Body of pancreas (tissue), 4 donors: ENCODE results near the gene CETN1.

Source experiments
- POLR2A ChIP-seq, 3 donors: fragments of 450-650 bp; IDR thresholded peaks; one replicate each; pipeline ENCODE4 v1.6.1; 2016; ENCODE audit warnings: antibody characterized with exemption in 3 of 3, mild to moderate bottlenecking in 2 of 3
- TF ChIP-seq, protein P1 (sequence below), 7 experiments: fragments of 450-650 bp in 4 of 7; fragments of 200-600 bp in 3 of 7; sonication (generic) in 3 of 7; IDR thresholded peaks; one replicate each; pipeline ENCODE4 v1.5.1; 2016 to 2019; ENCODE audit warnings: antibody characterized with exemption in 7 of 7

DNA sequence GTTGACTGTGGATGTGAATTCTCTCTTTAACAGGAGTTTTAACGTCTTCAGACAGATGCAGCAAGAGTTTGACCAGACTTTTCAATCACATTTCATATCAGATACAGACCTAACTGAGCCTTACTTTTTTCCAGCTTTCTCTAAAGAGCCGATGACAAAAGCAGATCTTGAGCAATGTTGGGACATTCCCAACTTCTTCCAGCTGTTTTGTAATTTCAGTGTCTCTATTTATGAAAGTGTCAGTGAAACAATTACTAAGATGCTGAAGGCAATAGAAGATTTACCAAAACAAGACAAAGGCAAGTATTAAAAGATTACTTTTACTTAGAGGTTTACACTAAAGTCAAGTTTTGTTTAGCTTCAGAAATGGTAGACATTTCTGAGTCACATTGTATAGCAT is 47.1 kb downstream of the CETN1 start:
- TF ChIP-seq, protein P1, sequence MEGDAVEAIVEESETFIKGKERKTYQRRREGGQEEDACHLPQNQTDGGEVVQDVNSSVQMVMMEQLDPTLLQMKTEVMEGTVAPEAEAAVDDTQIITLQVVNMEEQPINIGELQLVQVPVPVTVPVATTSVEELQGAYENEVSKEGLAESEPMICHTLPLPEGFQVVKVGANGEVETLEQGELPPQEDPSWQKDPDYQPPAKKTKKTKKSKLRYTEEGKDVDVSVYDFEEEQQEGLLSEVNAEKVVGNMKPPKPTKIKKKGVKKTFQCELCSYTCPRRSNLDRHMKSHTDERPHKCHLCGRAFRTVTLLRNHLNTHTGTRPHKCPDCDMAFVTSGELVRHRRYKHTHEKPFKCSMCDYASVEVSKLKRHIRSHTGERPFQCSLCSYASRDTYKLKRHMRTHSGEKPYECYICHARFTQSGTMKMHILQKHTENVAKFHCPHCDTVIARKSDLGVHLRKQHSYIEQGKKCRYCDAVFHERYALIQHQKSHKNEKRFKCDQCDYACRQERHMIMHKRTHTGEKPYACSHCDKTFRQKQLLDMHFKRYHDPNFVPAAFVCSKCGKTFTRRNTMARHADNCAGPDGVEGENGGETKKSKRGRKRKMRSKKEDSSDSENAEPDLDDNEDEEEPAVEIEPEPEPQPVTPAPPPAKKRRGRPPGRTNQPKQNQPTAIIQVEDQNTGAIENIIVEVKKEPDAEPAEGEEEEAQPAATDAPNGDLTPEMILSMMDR (IDR thresholded peaks at IDR 0.05): no peak
- no peak for TF ChIP-seq POLR2A (IDR thresholded peaks at IDR 0.05)
